Cardiac fibroblast (primary cell): ENCODE measurements around the gene RRAS.

Experiments
- DNase-seq, 2 donors: peaks; one replicate each; pipeline versions ENCODE4 v3.0.0 to v3.0.0-alpha.2; 2010; ENCODE audit warnings: low read depth in 2 of 2
- H3K4me3 ChIP-seq, 2 donors: replicated peaks in 1 of 2; 1 replicate in 1 of 2; 2 replicates in 1 of 2; pipeline ENCODE4 v1.5.1; 2011; ENCODE audit warnings: low read depth in 2 of 2, low read length in 2 of 2, mild to moderate bottlenecking in 2 of 2, moderate library complexity in 1 of 2
- TF ChIP-seq, protein P1 (sequence below): IDR thresholded peaks from one replicate; pipeline ENCODE4 v1.5.1; 2011; ENCODE audit warnings: low read depth, mild to moderate bottlenecking, low read length, inconsistent platforms

Gene RRAS

GRCh38 chr19:49645592-49645991, 5.6 kb upstream of the RRAS start:
- no peak for DNase-seq
- no peak overlapping the region for H3K4me3 ChIP-seq
- TF ChIP-seq, protein P1, sequence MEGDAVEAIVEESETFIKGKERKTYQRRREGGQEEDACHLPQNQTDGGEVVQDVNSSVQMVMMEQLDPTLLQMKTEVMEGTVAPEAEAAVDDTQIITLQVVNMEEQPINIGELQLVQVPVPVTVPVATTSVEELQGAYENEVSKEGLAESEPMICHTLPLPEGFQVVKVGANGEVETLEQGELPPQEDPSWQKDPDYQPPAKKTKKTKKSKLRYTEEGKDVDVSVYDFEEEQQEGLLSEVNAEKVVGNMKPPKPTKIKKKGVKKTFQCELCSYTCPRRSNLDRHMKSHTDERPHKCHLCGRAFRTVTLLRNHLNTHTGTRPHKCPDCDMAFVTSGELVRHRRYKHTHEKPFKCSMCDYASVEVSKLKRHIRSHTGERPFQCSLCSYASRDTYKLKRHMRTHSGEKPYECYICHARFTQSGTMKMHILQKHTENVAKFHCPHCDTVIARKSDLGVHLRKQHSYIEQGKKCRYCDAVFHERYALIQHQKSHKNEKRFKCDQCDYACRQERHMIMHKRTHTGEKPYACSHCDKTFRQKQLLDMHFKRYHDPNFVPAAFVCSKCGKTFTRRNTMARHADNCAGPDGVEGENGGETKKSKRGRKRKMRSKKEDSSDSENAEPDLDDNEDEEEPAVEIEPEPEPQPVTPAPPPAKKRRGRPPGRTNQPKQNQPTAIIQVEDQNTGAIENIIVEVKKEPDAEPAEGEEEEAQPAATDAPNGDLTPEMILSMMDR: no peak

DNA sequence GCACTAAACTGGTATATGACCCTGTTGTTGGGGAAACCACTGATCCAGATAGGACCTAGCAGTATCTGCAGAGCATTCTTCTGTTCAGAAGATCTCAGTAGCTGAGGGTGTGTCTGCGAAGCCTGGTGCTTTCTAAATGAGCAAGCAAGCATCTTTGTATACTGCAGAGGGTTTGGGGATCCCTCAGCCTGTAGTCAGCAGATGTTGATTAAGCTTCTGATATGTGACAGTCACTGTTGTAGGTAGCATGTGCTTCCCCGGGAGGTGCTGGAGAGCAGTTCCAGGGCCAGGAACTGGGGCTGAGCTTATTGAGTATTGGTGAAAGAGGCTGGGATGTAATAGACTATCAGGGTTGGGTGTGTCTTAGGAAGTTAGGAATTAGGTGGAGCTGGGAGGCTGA, 3.5 kb upstream of the RRAS start:
- TF ChIP-seq, protein P1: no peak
- no peak for DNase-seq

GRCh38 chr19:49642492-49643035, 2.6 kb upstream of the RRAS start:
- TF ChIP-seq, protein P1: no peak
- peak overlapping the region; percentile 94 to 99 for H3K4me3 ChIP-seq
- DNase-seq: peak in 1 of 2 donors; percentile 8

More for the DNA sequence above, 3.5 kb upstream of the RRAS start:
- peak overlapping the region in 1 of 2 donors; percentile 99 for H3K4me3 ChIP-seq

- DNase-seq: peak; percentile 99 to 100
- TF ChIP-seq, protein P1: no peak
- H3K4me3 ChIP-seq: peak within 1 kb of the TSS; percentile 94 to 99
Measured at GRCh38 chr19:49641688-49642491, 1.9 kb upstream of the RRAS start, which contains the start of gene SCAF1. TSS of gene SCAF1 (plus strand) at chr19:49642209. CDS start at chr19:49645027, 2,818 bp downstream.

GRCh38 chr19:49639401-49640112, 386 bp downstream of the RRAS start:
- TF ChIP-seq, protein P1: no peak

GRCh38 chr19:49637821-49638738, 1.9 kb downstream of the RRAS start:
- DNase-seq: peak; percentile 84 to 92
- peak overlapping the region; percentile 75 to 83 for H3K4me3 ChIP-seq

More at GRCh38 chr19:49639401-49640112, 386 bp downstream of the RRAS start:
- DNase-seq: peak in 1 of 2 donors; percentile 17
- H3K4me3 ChIP-seq: peak overlapping the region; percentile 75 to 83

More at GRCh38 chr19:49637821-49638738, 1.9 kb downstream of the RRAS start:
- TF ChIP-seq, protein P1: no peak
